ENCODE measurements around the gene ZNF316. TPM values are rescaled to one million over a fixed set of nuclear protein-coding genes. Genes with fewer than 3 reads are reported as not detected.

The ZNF316 gene
- 37.5 TPM for total RNA-seq

- ATAC-seq (peak; percentile 80), DNase-seq (ENCODE audit: low spot score) (peak; percentile 84)
- intact Hi-C loops (cut with DNase I), result no loop called here
Measured at GRCh38 chr7:6636741-6637543, at the start of gene ZNF316. Gene ZNF316 (plus strand): TSS chr7:6637318. CDS start chr7:6642410, 5,092 bp downstream.

- no peak for DNase-seq (ENCODE audit: low spot score)
- intact Hi-C loops (cut with DNase I), result no loop called here
- no peak for ATAC-seq
Measured at GRCh38 chr7:6588566-6588965, 48.6 kb upstream of the ZNF316 start.

GRCh38 chr7:6589151-6589828 lies 47.8 kb upstream of the ZNF316 start:
- ATAC-seq (no peak), DNase-seq (ENCODE audit: low spot score) (no peak)
- intact Hi-C loops (cut with DNase I), result no loop called here

- ATAC-seq (peak; percentile 92), DNase-seq (ENCODE audit: low spot score) (peak; percentile 82)
- intact Hi-C loops (cut with DNase I), result no loop called here
Measured at GRCh38 chr7:6589829-6590644, 47.1 kb upstream of the ZNF316 start, which contains the start of gene INTS15. Gene INTS15 (plus strand): TSS chr7:6590021. CDS start chr7:6590284, 263 bp downstream.

- no peak for ATAC-seq
- intact Hi-C loops (cut with DNase I), result no loop called here
- DNase-seq (ENCODE audit: low spot score), result no peak
Measured at GRCh38 chr7:6590645-6591110, 46.4 kb upstream of the ZNF316 start.

- DNase-seq (ENCODE audit: low spot score) (no peak), ATAC-seq (no peak)
- intact Hi-C loops (cut with DNase I), result no loop called here
Measured at GRCh38 chr7:6600093-6600492, 37.0 kb upstream of the ZNF316 start.

- DNase-seq (ENCODE audit: low spot score) (no peak), ATAC-seq (peak; percentile 11)
- intact Hi-C loops (cut with DNase I), result no loop called here
Measured at GRCh38 chr7:6604458-6604857, 32.7 kb upstream of the ZNF316 start.

- no peak for ATAC-seq
- DNase-seq (ENCODE audit: low spot score), result no peak
- intact Hi-C loops (cut with DNase I), result no loop called here
Measured at GRCh38 chr7:6606866-6607583, 30.1 kb upstream of the ZNF316 start.

GRCh38 chr7:6607651-6608051 lies 29.5 kb upstream of the ZNF316 start:
- DNase-seq (ENCODE audit: low spot score) (no peak), ATAC-seq (no peak)
- intact Hi-C loops (cut with DNase I), result no loop called here

- intact Hi-C loops (cut with DNase I), result no loop called here
- DNase-seq (ENCODE audit: low spot score) (no peak), ATAC-seq (no peak)
Measured at GRCh38 chr7:6608081-6608480, 29.0 kb upstream of the ZNF316 start.

GRCh38 chr7:6608794-6609193 lies 28.3 kb upstream of the ZNF316 start:
- no peak for ATAC-seq
- no peak for DNase-seq (ENCODE audit: low spot score)
- intact Hi-C loops (cut with DNase I), result no loop called here

- DNase-seq (ENCODE audit: low spot score), result no peak
- intact Hi-C loops (cut with DNase I), result no loop called here
- ATAC-seq, result no peak
Measured at GRCh38 chr7:6612819-6613218, 24.3 kb upstream of the ZNF316 start.

GRCh38 chr7:6613706-6614105 lies 23.4 kb upstream of the ZNF316 start:
- intact Hi-C loops (cut with DNase I), result no loop called here
- DNase-seq (ENCODE audit: low spot score) (no peak), ATAC-seq (no peak)

- DNase-seq (ENCODE audit: low spot score), result no peak
Measured at GRCh38 chr7:6614953-6615722, 22.0 kb upstream of the ZNF316 start, which contains the start of gene ZNF853. Gene ZNF853 (plus strand): TSS chr7:6615610. CDS start chr7:6616175, 565 bp downstream.

GRCh38 chr7:6615723-6616555 lies 21.2 kb upstream of the ZNF316 start:
- DNase-seq (ENCODE audit: low spot score) (no peak), ATAC-seq (peak; percentile 55)
- intact Hi-C loops (cut with DNase I), result no loop called here

More at GRCh38 chr7:6614953-6615722, 22.0 kb upstream of the ZNF316 start, which contains the start of gene ZNF853:
- intact Hi-C loops (cut with DNase I), result no loop called here
- peak; percentile 27 for ATAC-seq

- DNase-seq (ENCODE audit: low spot score) (no peak), ATAC-seq (no peak)
- intact Hi-C loops (cut with DNase I), result no loop called here
Measured at GRCh38 chr7:6616854-6617643, 20.1 kb upstream of the ZNF316 start.

All from sciatic nerve (tissue), 2 donors.